Activated T-cell treated with anti-CD3 and anti-CD28 coated beads for 1 hour (primary cell): ENCODE measurements around the gene EMILIN1.
"Not testable (repeated sequence)": the region's sequence is repeated elsewhere in the genome, so short reads cannot be mapped to it uniquely, and the experiment has no call there.

Experiments used
- DNase-seq: peaks from one replicate; pipeline ENCODE4 v3.0.0-alpha.2; 2020; ENCODE audit warnings: low read depth

The EMILIN1 gene

GRCh38 chr2:27054721-27055120 is 23.7 kb upstream of the EMILIN1 start:
- DNase-seq = no peak

GRCh38 chr2:27057184-27057583 is 21.2 kb upstream of the EMILIN1 start:
- no peak for DNase-seq

GRCh38 chr2:27058210-27058609 is 20.2 kb upstream of the EMILIN1 start:
- no peak for DNase-seq

GRCh38 chr2:27059141-27059820 is 19.1 kb upstream of the EMILIN1 start:
- DNase-seq = no peak

GRCh38 chr2:27060323-27060722 is 18.1 kb upstream of the EMILIN1 start:
- no peak for DNase-seq

- DNase-seq = no peak
Measured at GRCh38 chr2:27065128-27065527, 13.3 kb upstream of the EMILIN1 start.

GRCh38 chr2:27067385-27067784 is 11.0 kb upstream of the EMILIN1 start:
- no peak for DNase-seq

- no peak for DNase-seq
Measured at GRCh38 chr2:27069436-27069835, 9.0 kb upstream of the EMILIN1 start.

- DNase-seq = no peak
Measured at GRCh38 chr2:27069961-27070618, 8.3 kb upstream of the EMILIN1 start.

GRCh38 chr2:27070653-27071276 is 7.7 kb upstream of the EMILIN1 start:
- DNase-seq = no peak

GRCh38 chr2:27071277-27071989 is 7.0 kb upstream of the EMILIN1 start, which contains the start of gene OST4:
Gene OST4, minus strand, starts transcription at chr2:27071654.
- DNase-seq = peak; percentile 81

- DNase-seq = no peak
Measured at GRCh38 chr2:27071990-27072830, 6.2 kb upstream of the EMILIN1 start.

GRCh38 chr2:27072920-27073319 is 5.5 kb upstream of the EMILIN1 start:
- DNase-seq = no peak

- no peak for DNase-seq
Measured at GRCh38 chr2:27073782-27074181, 4.6 kb upstream of the EMILIN1 start.

GRCh38 chr2:27074738-27075565 is 3.5 kb upstream of the EMILIN1 start:
- peak; percentile 50 for DNase-seq

- not testable (repeated sequence) for DNase-seq
Measured at GRCh38 chr2:27075566-27075871, 2.9 kb upstream of the EMILIN1 start.

GRCh38 chr2:27076323-27076722 is 2.1 kb upstream of the EMILIN1 start:
- no peak for DNase-seq

- DNase-seq = no peak
Measured at GRCh38 chr2:27077231-27077630, 1.2 kb upstream of the EMILIN1 start.

GRCh38 chr2:27079233-27080139 is 1.1 kb downstream of the EMILIN1 start:
- no peak for DNase-seq

GRCh38 chr2:27080140-27080469 is 1.7 kb downstream of the EMILIN1 start:
- no peak for DNase-seq
